ENCODE measurements around the gene C1orf198.

- TF ChIP-seq CTCF (IDR thresholded peaks at IDR 0.05; ENCODE audit: insufficient read depth, low read length), result no peak
- TF ChIP-seq REST (IDR thresholded peaks at IDR 0.05; ENCODE audit: insufficient replicate concordance, low read depth), result no peak
Observed at GRCh38 chr1:230836793-230837192, 31.5 kb downstream of the C1orf198 start.

All from HL-60 (cell line).